Tibial artery (tissue), 4 donors: ENCODE measurements around the gene C1orf198.

Source experiments
- DNase-seq, 2 donors: peaks; one replicate each; pipeline ENCODE4 v3.0.0-alpha.2; 2019
- H3K27ac ChIP-seq, 2 donors: fragments of 200-600 bp; sonication (generic) in 1 of 2; 1 replicate in 1 of 2; 2 replicates in 1 of 2; pipeline ENCODE4 v1.5.1; 2018 to 2019; ENCODE audit warnings: mild to moderate bottlenecking in 1 of 2
- H3K27me3 ChIP-seq, 2 donors: fragments of 200-600 bp; sonication (generic) in 1 of 2; one replicate each; pipeline versions ENCODE4 v1.5.1 to v1.6.0; 2016 to 2019
- H3K36me3 ChIP-seq, 3 donors: fragments of 200-600 bp; sonication (generic) in 2 of 3; one replicate each; pipeline ENCODE4 v1.5.1; 2016 to 2019; ENCODE audit warnings: mild to moderate bottlenecking in 2 of 3
- H3K4me1 ChIP-seq, 4 donors: fragments of 200-600 bp; sonication (generic) in 2 of 4; 1 replicate in 3 of 4; 2 replicates in 1 of 4; pipeline ENCODE4 v1.5.1; 2016 to 2019
- H3K4me3 ChIP-seq, 2 donors: fragments of 200-600 bp; sonication (generic) in 1 of 2; 1 replicate in 1 of 2; 2 replicates in 1 of 2; pipeline ENCODE4 v1.5.1; 2018 to 2019; ENCODE audit warnings: mild to moderate bottlenecking in 2 of 2
- H3K9me3 ChIP-seq, 3 donors: fragments of 200-600 bp; sonication (generic) in 1 of 3; one replicate each; pipeline ENCODE4 v1.5.1; 2016 to 2019
- CTCF ChIP-seq, 2 experiments: fragments of 200-600 bp in 1 of 2; fragments of 450-650 bp in 1 of 2; IDR thresholded peaks; one replicate each; pipeline ENCODE4 v1.5.1; 2017 to 2019; ENCODE audit warnings: antibody characterized with exemption in 2 of 2, mild to moderate bottlenecking in 1 of 2, moderate library complexity in 1 of 2
- intact Hi-C: fragments of 100-400 bp; cut with DNase I; formaldehyde crosslinking; loops from one replicate; pipeline ENCODE4 v1.15.0; 2023; ENCODE audit warnings: low total_unique reads

Gene C1orf198

GRCh38 chr1:230794431-230794830 lies 73.9 kb downstream of the C1orf198 start:
- Histone ChIP-seq H3K4me3 (no peak overlapping the region), H3K4me1 (no peaks in the 10 kb centered on the region), H3K36me3 (no peaks in the 10 kb centered on the region), H3K27ac (no peak overlapping the region), H3K27me3 (no peaks in the 10 kb centered on the region), H3K9me3 (no peaks in the 10 kb centered on the region)
- no peak for DNase-seq
- TF ChIP-seq CTCF (IDR thresholded peaks at IDR 0.05): no peak
- intact Hi-C loops: no loop called here

- intact Hi-C loops: no loop called here
- no peak overlapping the region for H3K27ac ChIP-seq
- DNase-seq: no peak
- no peak for TF ChIP-seq CTCF (IDR thresholded peaks at IDR 0.05)
- H3K27me3 ChIP-seq: no peaks in the 10 kb centered on the region
- no peaks in the 10 kb centered on the region for H3K9me3 ChIP-seq
- H3K4me3 ChIP-seq: no peak overlapping the region
- H3K4me1 ChIP-seq: no peaks in the 10 kb centered on the region
- no peaks in the 10 kb centered on the region for H3K36me3 ChIP-seq
Measured at GRCh38 chr1:230793463-230793745, 74.9 kb downstream of the C1orf198 start.

GRCh38 chr1:230792691-230793462 lies 75.4 kb downstream of the C1orf198 start:
- H3K36me3 ChIP-seq: no peaks in the 10 kb centered on the region
- no peaks in the 10 kb centered on the region for H3K9me3 ChIP-seq
- H3K27ac ChIP-seq: no peak overlapping the region
- no peaks in the 10 kb centered on the region for H3K27me3 ChIP-seq
- intact Hi-C loops: no loop called here
- no peak for TF ChIP-seq CTCF (IDR thresholded peaks at IDR 0.05)
- H3K4me3 ChIP-seq: no peak overlapping the region
- DNase-seq: no peak
- no peaks in the 10 kb centered on the region for H3K4me1 ChIP-seq

- Histone ChIP-seq H3K27me3 (no peaks in the 10 kb centered on the region), H3K9me3 (no peaks in the 10 kb centered on the region), H3K4me3 (no peak overlapping the region), H3K27ac (no peak overlapping the region), H3K36me3 (no peaks in the 10 kb centered on the region), H3K4me1 (no peaks in the 10 kb centered on the region)
- no peak for TF ChIP-seq CTCF (IDR thresholded peaks at IDR 0.05)
- DNase-seq: no peak
- intact Hi-C loops: no loop called here
Measured at GRCh38 chr1:230791986-230792564, 76.2 kb downstream of the C1orf198 start.

- no peaks in the 10 kb centered on the region for H3K9me3 ChIP-seq
- DNase-seq: no peak
- H3K4me1 ChIP-seq: no peaks in the 10 kb centered on the region
- no peak overlapping the region for H3K4me3 ChIP-seq
- no peak for TF ChIP-seq CTCF (IDR thresholded peaks at IDR 0.05)
- no peak overlapping the region for H3K27ac ChIP-seq
- intact Hi-C loops: no loop called here
- H3K27me3 ChIP-seq: no peaks in the 10 kb centered on the region
- no peaks in the 10 kb centered on the region for H3K36me3 ChIP-seq
Measured at GRCh38 chr1:230790026-230790425, 78.3 kb downstream of the C1orf198 start.
